Natural killer cell (primary cell): Measurements from ENCODE around the gene THSD4. TPM values are rescaled to one million over a fixed set of nuclear protein-coding genes. Genes with fewer than 3 reads are reported as not detected.

Experiments
- ATAC-seq, 3 donors: fragments of 150-1000 bp in 2 of 3; fragments of 200-7000 bp in 1 of 3; cut with Tn5 transposase; 1 replicate in 1 of 3; 2 replicates in 2 of 3; pipeline ENCODE4 v1.10.0; 2021; ENCODE audit warnings: mild to moderate bottlenecking in 2 of 3, moderate library complexity in 2 of 3
- DNase-seq, 2 donors: peaks; one replicate each; pipeline versions ENCODE4 v3.0.0 to v3.0.0-alpha.2; 2013 to 2021; ENCODE audit warnings: mixed read lengths in 1 of 2
- H3K27ac ChIP-seq: one replicate; pipeline ENCODE4 v1.5.1; 2013; ENCODE audit warnings: mild to moderate bottlenecking, low read length
- H3K27me3 ChIP-seq: one replicate; pipeline ENCODE4 v1.6.1; 2013; ENCODE audit warnings: low read length; ENCODE audit not compliant: control insufficient read depth, insufficient read depth
- H3K36me3 ChIP-seq: one replicate; pipeline ENCODE4 v1.6.1; 2013; ENCODE audit warnings: low read length; ENCODE audit not compliant: control insufficient read depth, insufficient read depth
- H3K4me1 ChIP-seq: one replicate; pipeline ENCODE4 v1.6.1; 2013; ENCODE audit warnings: low read length; ENCODE audit not compliant: control insufficient read depth, insufficient read depth
- H3K4me3 ChIP-seq: one replicate; pipeline ENCODE4 v1.5.1; 2013; ENCODE audit warnings: low read length
- H3K9me3 ChIP-seq: one replicate; pipeline ENCODE4 v1.6.1; 2013; ENCODE audit warnings: low read length; ENCODE audit not compliant: control insufficient read depth, insufficient read depth
- H3K27ac Mint-ChIP-seq, 2 donors: one replicate each; pipeline ENCODE4 v1.8.0; 2022; ENCODE audit warnings: mild to moderate bottlenecking in 2 of 2, mixed read lengths in 2 of 2, moderate library complexity in 1 of 2
- H3K27me3 Mint-ChIP-seq, 2 donors: one replicate each; pipeline ENCODE4 v1.8.0; 2022; ENCODE audit warnings: low read depth in 2 of 2, mixed read lengths in 2 of 2
- H3K36me3 Mint-ChIP-seq: one replicate; pipeline ENCODE4 v1.8.0; 2022; ENCODE audit warnings: mixed read lengths
- H3K4me1 Mint-ChIP-seq, 2 donors: one replicate each; pipeline ENCODE4 v1.8.0; 2022; ENCODE audit warnings: mixed read lengths in 2 of 2
- H3K4me3 Mint-ChIP-seq: one replicate; pipeline ENCODE4 v1.8.0; 2022; ENCODE audit warnings: mild to moderate bottlenecking, moderate library complexity, mixed read lengths
- H3K9me3 Mint-ChIP-seq, 2 donors: one replicate each; pipeline ENCODE4 v1.8.0; 2022; ENCODE audit warnings: mixed read lengths in 2 of 2
- CTCF ChIP-seq: fragments of 200-600 bp; IDR thresholded peaks from one replicate; pipeline ENCODE4 v1.8.0; 2022; ENCODE audit warnings: antibody characterized with exemption
- WGBS: methylation state at CpG from one replicate; pipeline ENCODE4 v1.1.7; 2013; ENCODE audit warnings: missing lambda C conversion rate; ENCODE audit not compliant: insufficient coverage; 5-methylcytosine and 5-hydroxymethylcytosine counted together
- intact Hi-C: fragments of 100-400 bp; cut with micrococcal nuclease; formaldehyde crosslinking; loops from one replicate; pipeline ENCODE4 v1.14.2; 2022
- total RNA-seq, 4 donors: library from RNA; stranded (reverse); fragments of 120-200 nt in 1 of 4; gene quantifications; one replicate each; pipeline versions ENCODE4 v1.2.3 to v1.2.4, GENCODE V29; 2013 to 2022

Gene THSD4
- total RNA-seq, 3 donors from 2014 or later (not counting 1 experiment from before 2014, with no cell fraction given), result not detected

GRCh38 chr15:71089801-71090200 is 25.5 kb upstream of the THSD4 start:
- ATAC-seq (no peak), DNase-seq (no peak)
- Histone ChIP-seq H3K27me3 (no peaks in the 10 kb centered on the region), H3K4me1 (no peaks in the 10 kb centered on the region), H3K9me3 (no peaks in the 10 kb centered on the region), H3K36me3 (no peaks in the 10 kb centered on the region), H3K27ac (no peak overlapping the region), H3K4me3 (no peak overlapping the region)
- Mint-ChIP-seq H3K27ac (no peak overlapping the region), H3K9me3 (no peaks in the 10 kb centered on the region), H3K36me3 (no peaks in the 10 kb centered on the region), H3K4me1 (no peaks in the 10 kb centered on the region), H3K27me3 (peaks cover 0 to 39% of the 10 kb centered on the region in 2 donors), H3K4me3 (no peak overlapping the region)
- 75% methylated on average over 1 of the region's 1 CpG for WGBS
- intact Hi-C loops, result no loop called here
- TF ChIP-seq CTCF, result no peak

- DNase-seq, result no peak
- no peaks in the 10 kb centered on the region for H3K36me3 ChIP-seq
- no peak overlapping the region for H3K4me3 ChIP-seq
- H3K36me3 Mint-ChIP-seq, result no peaks in the 10 kb centered on the region
- 75% methylated on average over 1 of the region's 1 CpG for WGBS
- H3K27ac Mint-ChIP-seq, result no peak overlapping the region
- no peak overlapping the region for H3K4me3 Mint-ChIP-seq
- H3K27me3 ChIP-seq, result no peaks in the 10 kb centered on the region
- intact Hi-C loops, result no loop called here
- no peaks in the 10 kb centered on the region for H3K9me3 ChIP-seq
- no peaks in the 10 kb centered on the region for H3K4me1 Mint-ChIP-seq
- no peak for TF ChIP-seq CTCF
- no peaks in the 10 kb centered on the region for H3K9me3 Mint-ChIP-seq
- no peaks in the 10 kb centered on the region for H3K4me1 ChIP-seq
- no peak overlapping the region for H3K27ac ChIP-seq
- peaks cover 0 to 25% of the 10 kb centered on the region in 2 donors for H3K27me3 Mint-ChIP-seq
- no peak for ATAC-seq
Observed at GRCh38 chr15:71091601-71092000, 23.7 kb upstream of the THSD4 start.

GRCh38 chr15:71092056-71092600 is 23.1 kb upstream of the THSD4 start:
- H3K4me3 Mint-ChIP-seq, result no peak overlapping the region
- H3K36me3 Mint-ChIP-seq, result no peaks in the 10 kb centered on the region
- H3K4me3 ChIP-seq, result no peak overlapping the region
- DNase-seq (no peak), ATAC-seq (no peak)
- no peaks in the 10 kb centered on the region for H3K9me3 Mint-ChIP-seq
- no peak overlapping the region for H3K27ac Mint-ChIP-seq
- H3K4me1 Mint-ChIP-seq, result no peaks in the 10 kb centered on the region
- no peaks in the 10 kb centered on the region for H3K36me3 ChIP-seq
- 89% methylated on average over 7 of the region's 7 CpGs for WGBS
- peaks cover 0 to 20% of the 10 kb centered on the region in 2 donors for H3K27me3 Mint-ChIP-seq
- no peaks in the 10 kb centered on the region for H3K9me3 ChIP-seq
- H3K27ac ChIP-seq, result no peak overlapping the region
- TF ChIP-seq CTCF, result no peak
- intact Hi-C loops, result no loop called here
- no peaks in the 10 kb centered on the region for H3K4me1 ChIP-seq
- no peaks in the 10 kb centered on the region for H3K27me3 ChIP-seq
